Hepatocyte (in vitro differentiated cells): ENCODE data around the gene ALPI. TPM values are rescaled to one million over a fixed set of nuclear protein-coding genes. Genes with fewer than 3 reads are reported as not detected.
A peak's percentile ranks its signal among the peaks of the same experiment; 100 is the strongest.

Experiments used
- DNase-seq: peaks from one replicate; pipeline ENCODE4 v3.0.0-alpha.2; 2016; ENCODE audit warnings: low spot score
- H2AFZ ChIP-seq: fragments of 200-600 bp; sonication (generic); 2 replicates; pipeline ENCODE4 v1.6.0; 2016; ENCODE audit warnings: antibody characterized with exemption, mild to moderate bottlenecking
- H3K27ac ChIP-seq: fragments of 200-600 bp; sonication (generic); 2 replicates; pipeline ENCODE4 v1.5.1; 2016; ENCODE audit warnings: mild to moderate bottlenecking
- H3K27me3 ChIP-seq: fragments of 200-600 bp; sonication (generic); 2 replicates; pipeline ENCODE4 v1.6.1; 2016
- H3K36me3 ChIP-seq: fragments of 200-600 bp; sonication (generic); replicated peaks from 2 replicates; pipeline ENCODE4 v1.5.1; 2016; ENCODE audit warnings: low read depth; ENCODE audit not compliant: insufficient read depth
- H3K4me1 ChIP-seq: fragments of 200-600 bp; sonication (generic); 2 replicates; pipeline ENCODE4 v1.5.1; 2016; ENCODE audit warnings: mild to moderate bottlenecking, moderate library complexity; ENCODE audit not compliant: insufficient read depth
- H3K4me2 ChIP-seq: fragments of 200-600 bp; sonication (generic); 2 replicates; pipeline ENCODE4 v1.6.0; 2016
- H3K4me3 ChIP-seq: fragments of 200-600 bp; sonication (generic); 2 replicates; pipeline ENCODE4 v1.5.1; 2016; ENCODE audit warnings: mild to moderate bottlenecking
- H3K79me2 ChIP-seq: fragments of 200-600 bp; sonication (generic); 2 replicates; pipeline ENCODE4 v1.6.0; 2017; ENCODE audit warnings: mild to moderate bottlenecking
- H3K9me2 ChIP-seq: fragments of 200-600 bp; sonication (generic); replicated peaks from 2 replicates; pipeline ENCODE4 v1.6.0; 2017; ENCODE audit warnings: mild to moderate bottlenecking; ENCODE audit not compliant: insufficient read depth
- H3K9me3 ChIP-seq: fragments of 200-600 bp; sonication (generic); 2 replicates; pipeline ENCODE4 v1.5.1; 2016; ENCODE audit warnings: low read depth, mild to moderate bottlenecking
- H4K20me1 ChIP-seq: fragments of 200-600 bp; sonication (generic); 2 replicates; pipeline ENCODE4 v1.6.0; 2016; ENCODE audit warnings: mild to moderate bottlenecking; ENCODE audit not compliant: insufficient read depth, poor library complexity, severe bottlenecking
- CTCF ChIP-seq: fragments of 200-600 bp; sonication (generic); IDR thresholded peaks from 2 replicates; pipeline ENCODE4 v1.5.1; 2016; ENCODE audit warnings: antibody characterized with exemption, mild to moderate bottlenecking; ENCODE audit not compliant: poor library complexity
- EZH2 ChIP-seq: fragments of 200-600 bp; sonication (generic); IDR thresholded peaks from 2 replicates; pipeline ENCODE4 v1.6.1; 2016; ENCODE audit warnings: antibody characterized with exemption, mild to moderate bottlenecking, borderline replicate concordance
- EZH2phosphoT487 ChIP-seq: fragments of 200-600 bp; sonication (generic); IDR thresholded peaks from one replicate; pipeline ENCODE4 v1.6.1; 2018; ENCODE audit warnings: antibody characterized with exemption, mild to moderate bottlenecking, low read depth, moderate library complexity; ENCODE audit not compliant: unreplicated experiment, severe bottlenecking
- WGBS: methylation state at CpG from one replicate; pipeline ENCODE4 v1.1.6; 2016; ENCODE audit warnings: low lambda C conversion rate; ENCODE audit errors: missing lambda C conversion rate; 5-methylcytosine and 5-hydroxymethylcytosine counted together
- polyA plus RNA-seq: library from polyadenylated mRNA; unstranded; fragments of >200 nt; fragmentation: Nextera tagmentation; extraction: Ambion mirVana; gene quantifications from 2 replicates; pipeline ENCODE4 v1.2.1, GENCODE V29; 2016
- total RNA-seq: library from RNA; depleted of rRNA; stranded (reverse); fragments of >200 nt; gene quantifications from 2 replicates; pipeline ENCODE4 v1.2.3, GENCODE V29; 2014

Gene ALPI
- total and polyA plus RNA-seq, 2 experiments from 2014 or later = 3.5 to 3.9 TPM

- Histone ChIP-seq H3K79me2 (no peaks in the 10 kb centered on the region), H3K27me3 (peaks cover 73% of the 10 kb centered on the region), H3K9me3 (no peaks in the 10 kb centered on the region), H3K9me2 (no peaks in the 10 kb centered on the region), H2AFZ (peak overlapping the region; percentile 7), H3K36me3 (no peaks in the 10 kb centered on the region), H3K4me2 (peak overlapping the region; percentile 98), H4K20me1 (no peaks in the 10 kb centered on the region), H3K4me3 (peak overlapping the region; percentile 14), H3K27ac (no peak overlapping the region), H3K4me1 (peaks cover 22% of the 10 kb centered on the region)
- no peak for DNase-seq
- WGBS = 3% methylated on average over 78 of the region's 79 CpGs
- TF ChIP-seq EZH2phosphoT487 = no peak
- TF ChIP-seq EZH2 = peak; percentile 91
Observed at GRCh38 chr2:232419245-232420072, 36.5 kb upstream of the ALPI start.

- no peak overlapping the region for H3K27ac ChIP-seq
- no peak overlapping the region for H3K4me3 ChIP-seq
- H3K36me3 ChIP-seq = no peaks in the 10 kb centered on the region
- H3K4me1 ChIP-seq = peaks cover 22% of the 10 kb centered on the region
- DNase-seq = no peak
- H3K4me2 ChIP-seq = peak overlapping the region; percentile 98
- H3K9me2 ChIP-seq = no peaks in the 10 kb centered on the region
- H3K27me3 ChIP-seq = peaks cover 73% of the 10 kb centered on the region
- H3K79me2 ChIP-seq = no peaks in the 10 kb centered on the region
- H4K20me1 ChIP-seq = no peaks in the 10 kb centered on the region
- no peak for TF ChIP-seq CTCF
- TF ChIP-seq EZH2 = no peak
- TF ChIP-seq EZH2phosphoT487 = no peak
- 6% methylated on average over 11 of the region's 22 CpGs for WGBS
- peak overlapping the region; percentile 78 for H2AFZ ChIP-seq
- no peaks in the 10 kb centered on the region for H3K9me3 ChIP-seq
Observed at GRCh38 chr2:232420073-232420454, 35.9 kb upstream of the ALPI start.

- Histone ChIP-seq H3K9me2 (no peaks in the 10 kb centered on the region), H3K4me2 (peak overlapping the region; percentile 98), H3K4me1 (peaks cover 22% of the 10 kb centered on the region), H4K20me1 (no peaks in the 10 kb centered on the region), H3K27ac (no peak overlapping the region), H3K79me2 (no peaks in the 10 kb centered on the region), H3K27me3 (peaks cover 73% of the 10 kb centered on the region), H3K36me3 (no peaks in the 10 kb centered on the region), H3K9me3 (no peaks in the 10 kb centered on the region), H3K4me3 (peak overlapping the region; percentile 23), H2AFZ (peak overlapping the region; percentile 78)
- WGBS = 2% methylated on average over 63 of the region's 79 CpGs
- TF ChIP-seq EZH2phosphoT487 = no peak
- no peak for TF ChIP-seq CTCF
- peak; percentile 70 for TF ChIP-seq EZH2
- peak; percentile 79 for DNase-seq
Observed at GRCh38 chr2:232420463-232421188, 35.3 kb upstream of the ALPI start.
